GM23248 (cell line): ENCODE data around the gene MAN2B2.
"Not testable (repeated sequence)": the region's sequence is repeated elsewhere in the genome, so short reads cannot be mapped to it uniquely, and the experiment has no call there.

Experiments
- EZH2 ChIP-seq: fragments of 200-600 bp; sonication (generic); IDR thresholded peaks from 2 replicates; pipeline ENCODE4 v1.6.1; 2018; ENCODE audit warnings: antibody characterized with exemption, mild to moderate bottlenecking; ENCODE audit not compliant: insufficient read depth, poor library complexity, severe bottlenecking
- EZH2phosphoT487 ChIP-seq: fragments of 200-600 bp; sonication (generic); IDR thresholded peaks from 2 replicates; pipeline ENCODE4 v1.6.1; 2018; ENCODE audit warnings: antibody characterized with exemption, moderate library complexity, mild to moderate bottlenecking, low read depth; ENCODE audit not compliant: insufficient read depth

DNA sequence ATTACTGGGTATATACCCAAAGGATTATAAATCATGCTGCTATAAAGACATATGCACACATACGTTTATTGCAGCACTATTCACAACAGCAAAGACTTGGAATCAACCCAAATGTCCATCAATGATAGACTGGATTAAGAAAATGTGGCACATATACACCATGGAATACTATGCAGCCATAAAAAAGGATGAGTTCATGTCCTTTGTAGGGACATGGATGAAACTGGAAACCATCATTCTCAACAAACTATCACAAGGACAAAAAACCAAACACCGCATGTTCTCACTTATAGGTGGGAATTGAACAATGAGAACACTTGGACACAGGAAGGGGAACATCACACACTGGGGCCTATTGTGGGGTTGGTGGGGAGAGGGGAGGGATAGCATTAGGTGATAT lies 80.3 kb downstream of the MAN2B2 start:
- TF ChIP-seq EZH2, EZH2phosphoT487: not testable (repeated sequence)
